T-helper 1 cell (primary cell): Measurements from ENCODE around the gene KIF5A.
"Not testable (repeated sequence)": the region's sequence is repeated elsewhere in the genome, so short reads cannot be mapped to it uniquely, and the experiment has no call there.

Source experiments
- DNase-seq, 5 donors: peaks; one replicate each; pipeline ENCODE4 v3.0.0-alpha.2; 2012 to 2020

The KIF5A gene

GRCh38 chr12:57609781-57610553 lies 60.1 kb downstream of the KIF5A start:
- no peak for DNase-seq

DNA sequence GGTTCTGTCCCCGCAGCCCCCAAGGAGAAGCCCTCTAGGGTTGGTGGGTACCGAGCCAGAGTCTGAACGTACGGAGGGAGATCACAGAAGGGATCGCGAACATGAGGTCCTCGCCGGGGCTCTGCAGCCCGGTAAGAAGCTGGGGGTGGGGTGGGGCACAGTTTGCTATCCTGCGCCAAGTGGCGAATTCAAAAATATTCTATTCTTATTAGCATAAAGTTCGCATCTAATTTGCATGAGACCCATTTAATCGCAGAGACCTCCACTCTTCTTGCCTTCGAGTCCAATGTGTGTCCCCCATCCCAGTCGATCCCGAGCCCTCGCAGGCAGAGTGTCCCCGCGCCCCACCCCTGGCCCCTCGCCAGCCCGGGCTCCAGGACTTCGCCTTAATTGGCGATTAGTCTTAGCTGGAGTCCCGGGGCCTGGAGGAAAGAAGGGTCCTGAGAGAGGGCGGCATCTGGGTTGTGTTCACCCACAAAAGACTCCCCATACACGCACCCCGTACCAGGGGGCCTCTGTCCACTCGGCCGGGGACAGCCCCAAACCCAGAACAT lies 60.8 kb downstream of the KIF5A start:
- no peak for DNase-seq

DNA sequence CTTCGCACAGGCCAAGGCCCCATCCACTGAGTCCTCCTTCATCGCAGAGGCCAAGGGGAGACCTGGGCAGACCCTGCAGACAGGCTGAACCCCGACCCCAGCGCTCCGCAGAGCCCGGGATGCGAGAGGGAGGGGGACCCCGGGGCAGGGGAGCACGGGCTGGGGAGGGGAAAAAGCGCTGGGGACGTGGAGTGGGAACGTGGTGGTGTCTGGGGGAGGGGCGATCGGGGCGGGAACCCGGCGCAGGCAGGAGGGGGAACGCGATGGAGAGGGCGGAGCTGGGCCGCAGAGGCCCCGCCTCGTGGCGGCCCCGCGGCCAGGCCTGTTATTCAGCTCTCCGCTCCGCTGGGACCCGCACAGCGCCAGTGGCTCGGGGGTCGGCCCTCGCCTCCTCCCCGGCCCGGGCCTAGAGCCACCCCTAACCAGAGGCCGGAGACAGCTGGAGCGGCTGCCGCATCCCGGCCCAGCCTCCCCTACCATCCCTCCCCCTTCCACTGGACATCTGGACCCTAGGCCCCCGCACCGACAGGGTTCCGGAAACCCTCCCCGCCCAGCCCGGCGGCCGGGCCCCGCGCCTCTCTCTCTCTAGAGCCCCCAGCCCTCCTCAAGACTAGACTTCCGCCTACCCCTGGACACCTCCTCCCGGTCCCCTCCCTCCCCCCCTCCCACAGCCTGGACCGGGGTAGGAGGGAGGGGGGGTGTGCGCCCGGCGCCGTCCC lies 61.4 kb downstream of the KIF5A start, which contains the start of gene ARHGEF25:
Gene ARHGEF25 (plus strand): TSS at position 328 of the 719 bp plus-strand sequence. CDS start 460 bp downstream, outside the sequence.
- peak in 3 of 5 donors; percentile 26 to 41 (median 36) for DNase-seq

DNA sequence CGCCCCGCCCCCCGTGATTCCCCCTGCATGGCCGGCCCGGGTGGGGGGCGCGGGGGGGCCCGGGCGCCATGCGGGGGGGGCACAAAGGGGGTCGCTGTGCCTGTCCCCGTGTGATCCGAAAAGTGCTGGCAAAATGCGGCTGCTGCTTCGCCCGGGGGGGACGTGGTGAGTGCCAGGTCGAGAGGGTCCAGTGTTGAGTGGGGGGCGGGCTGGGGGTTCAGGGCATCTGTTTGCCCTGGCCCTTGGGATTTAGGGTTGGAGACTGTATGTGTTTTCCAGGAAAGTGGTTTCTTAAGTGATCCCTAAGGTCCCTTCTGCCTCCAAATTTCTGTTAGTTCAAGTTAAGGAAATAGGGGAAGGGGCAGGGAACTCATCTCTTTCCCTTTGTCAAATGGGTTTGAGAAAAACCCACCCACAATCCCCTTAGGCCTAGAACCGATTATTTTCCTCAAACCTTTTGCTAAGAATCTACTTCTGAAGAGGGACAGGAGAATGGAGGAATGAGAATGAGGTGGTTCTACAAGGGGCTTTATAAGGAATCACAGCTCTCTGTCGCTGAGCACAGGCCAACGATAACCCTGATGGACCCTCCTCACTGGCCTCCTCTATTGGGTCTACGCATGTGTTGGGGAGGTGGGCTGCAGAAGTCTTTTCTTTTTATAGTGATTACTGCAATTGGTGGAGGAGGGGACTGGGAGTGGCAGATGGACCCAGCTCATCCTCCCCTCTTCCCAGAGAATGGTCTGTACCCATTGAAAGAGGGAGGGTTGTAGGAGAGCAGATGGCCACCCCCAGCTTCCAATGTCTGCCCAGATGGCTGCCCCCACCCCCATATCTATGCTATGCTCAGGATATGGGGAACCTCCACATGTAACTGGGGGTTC lies 62.2 kb downstream of the KIF5A start:
- DNase-seq: no peak

DNA sequence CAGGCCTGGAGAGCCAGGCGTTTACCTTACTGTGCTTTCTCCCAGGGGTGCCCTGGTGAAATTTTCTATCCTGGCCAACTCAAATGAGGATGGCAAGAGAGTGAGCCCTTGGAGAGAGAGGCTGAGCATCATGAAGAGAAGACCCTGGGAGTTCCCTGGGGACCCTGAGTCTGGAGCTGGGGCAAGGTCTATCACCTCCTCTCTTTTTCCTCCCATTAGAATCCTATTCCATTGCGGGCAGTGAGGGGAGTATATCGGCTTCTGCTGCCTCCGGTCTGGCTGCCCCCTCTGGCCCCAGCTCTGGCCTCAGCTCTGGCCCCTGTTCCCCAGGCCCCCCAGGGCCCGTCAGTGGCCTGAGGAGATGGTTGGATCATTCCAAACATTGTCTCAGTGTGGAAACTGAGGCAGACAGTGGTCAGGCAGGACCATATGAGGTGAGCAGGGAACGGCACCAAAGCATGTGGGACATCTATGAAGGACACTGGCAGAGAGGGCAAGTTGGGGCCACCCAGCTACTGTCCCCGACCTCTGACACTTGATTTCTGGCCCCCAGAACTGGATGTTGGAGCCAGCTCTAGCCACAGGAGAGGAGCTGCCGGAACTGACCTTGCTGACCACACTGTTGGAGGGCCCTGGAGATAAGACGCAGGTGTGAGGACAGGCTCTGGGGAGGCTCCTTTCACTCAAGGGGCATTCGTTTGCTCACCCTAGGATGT lies 63.0 kb downstream of the KIF5A start:
- DNase-seq: no peak

- DNase-seq: no peak
Measured at GRCh38 chr12:57613427-57614109, 63.7 kb downstream of the KIF5A start.

DNA sequence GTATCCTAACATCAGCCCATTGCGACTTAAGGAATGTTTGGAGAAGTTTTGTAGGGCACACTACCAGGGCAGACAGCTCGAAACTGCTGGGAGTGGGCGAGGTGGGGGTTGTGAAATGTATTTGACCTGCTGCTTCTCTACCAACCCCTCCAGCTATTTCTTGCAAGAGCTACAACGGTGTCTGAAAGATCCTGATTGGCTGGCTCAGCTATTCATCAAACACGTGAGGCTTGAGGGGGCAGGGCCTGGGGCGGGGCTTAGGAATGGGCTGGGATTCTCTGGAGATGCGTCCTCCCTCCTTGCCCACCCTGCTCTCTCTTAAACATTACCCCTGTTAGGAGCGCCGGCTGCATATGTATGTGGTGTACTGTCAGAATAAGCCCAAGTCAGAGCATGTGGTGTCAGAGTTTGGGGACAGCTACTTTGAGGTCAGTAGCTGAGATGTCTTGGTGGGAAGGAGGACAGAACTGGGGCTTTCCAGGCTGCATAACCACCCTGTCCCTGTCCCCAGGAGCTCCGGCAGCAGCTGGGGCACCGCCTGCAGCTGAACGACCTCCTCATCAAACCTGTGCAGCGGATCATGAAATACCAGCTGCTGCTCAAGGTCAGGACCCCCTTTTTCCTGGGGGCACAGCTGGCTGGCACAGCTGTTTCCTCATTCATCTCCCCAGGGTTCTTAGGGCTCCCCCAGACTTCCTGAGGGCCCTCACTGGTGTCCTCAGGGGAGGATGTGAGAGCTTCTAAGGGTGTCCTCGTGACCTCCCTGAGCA lies 64.5 kb downstream of the KIF5A start:
- DNase-seq: no peak

DNA sequence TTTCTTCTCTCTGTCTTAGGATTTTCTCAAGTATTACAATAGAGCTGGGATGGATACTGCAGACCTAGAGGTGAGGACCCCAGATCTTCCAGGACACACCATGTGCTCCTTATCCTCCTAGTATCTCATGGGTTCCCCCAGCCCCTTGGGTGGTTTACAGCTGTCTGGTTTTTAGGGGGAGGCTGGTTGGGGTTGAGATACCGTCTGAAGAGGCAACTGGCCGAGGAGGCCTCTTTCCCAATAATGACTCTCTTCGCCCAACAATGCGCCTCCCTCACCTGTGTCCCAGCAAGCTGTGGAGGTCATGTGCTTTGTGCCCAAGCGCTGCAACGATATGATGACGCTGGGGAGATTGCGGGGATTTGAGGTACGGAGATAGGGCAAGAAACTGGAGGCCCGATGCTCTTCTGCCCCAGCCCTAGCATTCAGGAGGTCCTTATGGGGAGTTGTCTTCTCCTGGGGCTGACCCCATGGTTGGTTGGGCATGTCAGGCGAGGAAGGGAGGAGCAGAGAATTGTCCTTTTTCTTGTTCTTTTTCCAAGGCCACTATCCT lies 65.2 kb downstream of the KIF5A start:
- DNase-seq: no peak

- no peak for DNase-seq
Measured at GRCh38 chr12:57615637-57616036, 65.8 kb downstream of the KIF5A start.

DNA sequence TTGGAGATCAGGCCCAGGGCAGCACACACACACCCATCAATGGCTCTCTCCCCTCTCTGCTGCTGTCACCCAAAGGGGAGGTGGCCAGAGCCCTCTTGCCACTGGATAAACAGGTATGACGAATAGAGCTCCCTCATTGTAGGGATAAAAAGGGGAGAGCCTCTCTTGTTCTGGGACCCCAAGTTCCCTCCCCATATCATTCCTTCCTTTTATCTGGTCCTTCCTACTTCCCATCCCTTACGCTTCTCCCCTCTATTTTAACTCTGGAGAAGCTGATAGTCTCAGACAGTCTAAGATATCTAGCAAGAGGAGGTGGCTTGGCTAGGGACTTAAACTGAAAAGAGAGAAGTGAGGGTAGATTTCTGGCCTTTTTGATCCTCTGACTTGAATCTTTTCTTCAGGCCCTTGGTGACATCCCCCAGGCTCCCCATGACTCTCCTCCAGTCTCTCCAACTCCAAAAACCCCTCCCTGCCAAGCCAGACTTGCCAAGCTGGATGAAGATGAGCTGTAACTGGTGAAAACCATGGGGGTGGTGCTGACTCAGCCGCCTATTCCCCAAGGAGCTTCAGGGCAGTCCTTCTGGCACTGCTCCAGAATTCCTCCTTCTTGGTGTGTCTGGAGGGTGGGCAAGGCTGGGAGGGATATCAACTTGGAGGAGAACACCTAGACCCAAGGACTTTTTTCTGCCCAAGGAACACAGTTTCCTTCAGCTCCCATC lies 66.7 kb downstream of the KIF5A start:
- no peak for DNase-seq

- no peak for DNase-seq
Measured at GRCh38 chr12:57617942-57618341, 68.1 kb downstream of the KIF5A start.

GRCh38 chr12:57618431-57618830 lies 68.6 kb downstream of the KIF5A start:
- DNase-seq: not testable (repeated sequence)

DNA sequence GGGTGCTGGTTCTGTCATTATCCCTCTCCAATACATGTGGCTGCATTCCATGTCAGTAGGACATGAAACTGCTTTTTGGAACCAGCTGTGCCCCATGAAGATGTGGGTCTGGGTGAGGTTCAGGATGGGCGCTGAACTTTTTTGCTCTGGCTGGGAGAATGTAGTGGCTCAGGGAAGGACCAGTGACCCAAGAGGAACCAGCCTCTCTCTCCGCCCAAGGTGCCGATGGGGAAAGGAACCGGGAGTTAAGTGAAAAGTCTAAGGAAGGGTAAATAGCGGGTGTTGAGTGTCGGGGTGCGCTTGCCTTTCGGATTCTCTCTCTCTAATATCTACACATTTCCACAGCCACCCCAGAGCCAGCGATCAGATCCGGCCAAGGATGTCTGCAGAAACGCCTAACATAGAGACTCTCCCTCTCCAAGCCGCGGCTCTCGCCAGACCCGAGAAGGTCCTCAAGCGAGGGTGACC lies 69.2 kb downstream of the KIF5A start:
- DNase-seq: no peak

GRCh38 chr12:57619434-57620244 lies 69.8 kb downstream of the KIF5A start:
- DNase-seq: peak in 1 of 5 donors; percentile 23

GRCh38 chr12:57620245-57620935 lies 70.5 kb downstream of the KIF5A start:
- DNase-seq: no peak

DNA sequence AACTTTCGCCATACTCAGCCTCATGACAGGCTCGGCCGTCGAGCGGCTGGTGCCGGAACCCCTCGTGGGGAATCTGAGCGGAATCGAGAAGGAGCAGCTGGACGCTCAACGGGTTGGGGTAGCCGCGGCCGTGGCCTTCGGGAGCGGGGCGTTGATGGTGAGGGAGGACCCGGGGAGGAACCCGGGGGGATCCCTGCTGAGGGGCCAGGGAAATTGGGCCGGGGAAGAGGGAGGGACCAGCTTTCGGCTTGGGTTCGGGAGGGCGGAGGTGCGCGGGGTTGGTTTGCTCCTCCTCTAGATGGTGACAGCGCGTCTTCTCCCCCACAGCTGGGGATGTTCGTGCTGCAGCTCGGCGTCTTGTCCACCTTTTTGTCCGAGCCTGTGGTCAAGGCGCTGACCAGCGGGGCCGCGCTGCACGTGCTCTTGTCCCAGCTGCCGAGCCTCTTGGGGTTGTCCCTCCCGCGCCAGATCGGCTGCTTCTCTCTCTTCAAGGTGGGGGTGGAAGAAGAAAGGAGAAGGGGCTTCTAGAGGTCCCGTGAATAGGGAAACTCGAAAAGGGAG lies 71.2 kb downstream of the KIF5A start:
- no peak for DNase-seq

- peak in 4 of 5 donors; percentile 38 to 48 (median 42) for DNase-seq
Measured at GRCh38 chr12:57621497-57622292, 71.9 kb downstream of the KIF5A start.
